ENCODE data around the gene CSF2RB.

Gene CSF2RB

DNA sequence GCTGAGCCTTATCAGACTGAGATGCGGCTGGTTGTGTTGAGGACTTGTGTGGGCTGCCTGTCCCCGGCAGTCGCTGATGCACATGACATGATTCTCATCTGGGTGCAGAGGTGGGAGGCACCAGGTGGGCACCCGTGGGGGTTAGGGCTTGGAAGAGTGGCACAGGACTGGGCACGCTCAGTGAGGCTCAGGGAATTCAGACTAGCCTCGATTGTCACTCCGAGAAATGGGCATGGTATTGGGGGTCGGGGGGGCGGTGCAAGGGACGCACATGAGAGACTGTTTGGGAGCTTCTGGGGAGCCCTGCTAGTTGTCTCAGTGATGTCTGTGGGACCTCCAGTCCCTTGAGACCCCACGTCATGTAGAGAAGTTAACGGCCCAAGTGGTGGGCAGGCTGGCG lies 25.5 kb downstream of the CSF2RB start:
- Histone ChIP-seq H3K4me1 (ENCODE audit: insufficient read depth, low read length) (no peaks in the 10 kb centered on the region), H3K36me3 (ENCODE audit: insufficient read depth, low read length) (no peaks in the 10 kb centered on the region), H3K4me3 (ENCODE audit: low read length) (no peak overlapping the region), H2AFZ (ENCODE audit: low read depth, low read length) (no peak overlapping the region), H3K9me3 (ENCODE audit: low read length) (no peaks in the 10 kb centered on the region), H3K27me3 (ENCODE audit: insufficient read depth, low read length) (peaks cover 12% of the 10 kb centered on the region)

DNA sequence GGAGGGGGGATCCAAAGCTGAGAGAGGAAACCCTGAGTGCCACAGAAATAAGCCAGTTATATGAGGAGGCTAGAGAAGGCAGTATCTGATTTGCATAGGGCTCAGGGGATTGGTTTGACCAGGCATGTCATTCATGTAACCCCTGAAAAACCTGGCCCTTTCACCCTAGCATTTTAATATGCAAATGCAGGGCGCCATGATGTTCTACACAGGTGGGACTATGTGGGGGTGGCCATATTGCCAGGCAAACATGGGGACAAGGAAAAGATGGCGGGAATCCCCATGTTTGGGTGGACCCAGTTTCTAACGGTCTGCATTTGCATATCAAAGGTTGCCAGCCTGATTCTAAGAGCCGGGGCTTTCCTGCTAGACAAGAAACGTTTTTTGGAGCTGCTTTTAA lies 27.2 kb downstream of the CSF2RB start:
- Histone ChIP-seq H3K4me1 (ENCODE audit: insufficient read depth, low read length) (no peaks in the 10 kb centered on the region), H3K27me3 (ENCODE audit: insufficient read depth, low read length) (peaks cover 12% of the 10 kb centered on the region), H2AFZ (ENCODE audit: low read depth, low read length) (no peak overlapping the region), H3K36me3 (ENCODE audit: insufficient read depth, low read length) (no peaks in the 10 kb centered on the region), H3K4me3 (ENCODE audit: low read length) (no peak overlapping the region), H3K9me3 (ENCODE audit: low read length) (no peaks in the 10 kb centered on the region)

DNA sequence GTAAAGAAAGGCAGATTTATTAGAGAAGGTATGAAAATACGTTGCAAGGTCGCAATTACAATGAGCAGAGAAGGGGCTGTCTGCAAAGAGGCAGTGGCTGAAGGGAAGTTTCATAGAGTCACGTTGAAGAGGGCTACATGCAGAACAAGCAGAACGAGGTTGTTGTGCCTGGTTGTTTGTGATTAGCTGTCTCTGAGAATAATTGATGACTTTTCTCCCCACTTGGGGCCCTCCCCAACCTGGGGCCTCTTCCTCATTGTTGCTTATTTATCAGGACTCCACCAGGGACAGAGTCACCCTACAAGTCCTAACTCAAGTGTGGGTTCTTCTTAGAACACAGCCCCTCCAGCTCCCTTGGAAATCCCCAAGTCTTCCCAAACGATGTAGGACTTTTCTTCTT lies 29.1 kb downstream of the CSF2RB start:
- no peaks in the 10 kb centered on the region for H3K36me3 ChIP-seq (ENCODE audit: insufficient read depth, low read length)
- H2AFZ ChIP-seq (ENCODE audit: low read depth, low read length), result no peak overlapping the region
- H3K27me3 ChIP-seq (ENCODE audit: insufficient read depth, low read length), result peaks cover 4% of the 10 kb centered on the region
- no peaks in the 10 kb centered on the region for H3K4me1 ChIP-seq (ENCODE audit: insufficient read depth, low read length)
- no peaks in the 10 kb centered on the region for H3K9me3 ChIP-seq (ENCODE audit: low read length)
- no peak overlapping the region for H3K4me3 ChIP-seq (ENCODE audit: low read length)

DNA sequence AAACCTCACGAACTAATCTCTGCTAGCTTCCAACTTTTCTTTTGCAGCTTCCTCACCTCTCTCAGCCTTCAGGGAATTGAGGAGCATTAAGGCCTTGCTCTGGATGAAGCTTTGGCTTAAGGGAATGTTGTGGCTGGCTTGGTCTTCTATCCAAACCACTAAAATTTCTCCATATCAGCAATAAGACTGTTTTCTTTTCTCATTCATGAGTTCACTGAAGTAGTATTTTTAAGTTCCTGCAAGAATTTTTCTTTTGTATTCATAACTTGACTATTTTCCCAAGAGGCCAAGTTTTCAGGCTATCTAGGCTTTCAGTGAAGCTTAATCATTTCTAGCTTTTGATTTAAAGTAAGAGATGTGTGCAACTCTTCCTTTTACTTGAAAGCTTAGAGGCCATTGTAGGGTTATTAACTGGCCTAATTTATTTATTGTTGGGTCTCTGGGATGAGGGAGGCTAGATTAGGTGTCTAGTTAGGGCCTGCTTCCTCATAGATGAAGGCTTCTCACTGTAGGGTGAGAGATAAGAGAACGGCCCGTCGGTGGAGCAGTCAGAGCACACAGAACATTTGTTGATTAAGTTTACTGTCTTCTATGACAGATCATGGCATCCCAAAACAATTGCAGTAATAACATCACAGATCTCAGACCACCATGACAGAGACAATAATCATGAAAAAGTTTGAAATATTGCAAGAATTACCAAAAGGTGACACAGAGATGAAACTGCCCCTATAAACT lies 33.2 kb downstream of the CSF2RB start:
- no peak overlapping the region for H2AFZ ChIP-seq (ENCODE audit: low read depth, low read length)
- no peaks in the 10 kb centered on the region for H3K4me1 ChIP-seq (ENCODE audit: insufficient read depth, low read length)
- H3K27me3 ChIP-seq (ENCODE audit: insufficient read depth, low read length), result no peaks in the 10 kb centered on the region
- H3K36me3 ChIP-seq (ENCODE audit: insufficient read depth, low read length), result no peaks in the 10 kb centered on the region
- no peak overlapping the region for H3K4me3 ChIP-seq (ENCODE audit: low read length)
- no peaks in the 10 kb centered on the region for H3K9me3 ChIP-seq (ENCODE audit: low read length)

DNA sequence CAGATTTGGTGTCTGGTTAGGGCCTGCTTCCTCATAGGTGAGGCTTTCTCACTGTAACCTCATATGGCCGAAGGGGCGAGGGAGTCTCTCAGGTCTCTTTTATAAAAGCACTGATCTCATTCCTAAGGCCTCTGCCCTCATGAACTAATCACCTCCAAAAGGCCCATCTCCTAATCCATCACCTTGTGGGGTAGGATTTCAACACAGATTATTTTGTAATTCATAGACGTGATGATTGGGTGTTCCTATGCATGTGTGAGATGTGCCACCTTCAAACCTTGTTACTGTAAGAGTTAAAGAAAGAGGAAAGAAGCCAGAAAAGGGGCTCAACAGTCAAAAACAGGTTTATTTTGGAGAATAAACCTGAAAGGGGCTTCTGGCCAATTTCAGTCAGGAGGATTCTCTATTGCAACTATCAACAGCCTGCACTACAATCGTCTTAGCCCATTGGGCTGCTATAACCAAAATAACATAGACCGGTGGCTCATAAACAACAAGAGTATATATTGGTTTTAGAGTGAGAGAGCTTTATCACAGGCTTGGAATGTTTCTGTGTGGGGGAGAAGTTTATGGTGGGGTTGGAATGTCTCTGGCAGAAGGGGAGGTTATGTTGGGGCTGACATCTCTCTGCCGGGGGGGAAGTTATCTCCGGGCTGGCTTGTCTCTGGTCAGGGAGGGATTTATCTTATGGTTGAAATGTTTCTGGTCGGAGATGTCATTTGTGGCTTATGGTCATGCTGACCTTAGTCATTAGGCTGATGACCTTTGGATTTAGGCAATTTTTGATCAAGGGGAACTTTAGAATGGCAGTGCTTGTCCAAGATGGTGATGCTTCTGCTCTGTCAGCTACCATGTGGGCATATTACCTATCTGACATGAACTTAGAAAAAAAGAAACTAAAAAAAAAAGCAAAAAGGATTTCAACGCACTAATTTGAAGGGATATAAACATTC lies 35.1 kb downstream of the CSF2RB start:
- H3K27me3 ChIP-seq (ENCODE audit: insufficient read depth, low read length), result no peaks in the 10 kb centered on the region
- H3K36me3 ChIP-seq (ENCODE audit: insufficient read depth, low read length), result no peaks in the 10 kb centered on the region
- no peaks in the 10 kb centered on the region for H3K9me3 ChIP-seq (ENCODE audit: low read length)
- H2AFZ ChIP-seq (ENCODE audit: low read depth, low read length), result no peak overlapping the region
- H3K4me1 ChIP-seq (ENCODE audit: insufficient read depth, low read length), result no peaks in the 10 kb centered on the region
- H3K4me3 ChIP-seq (ENCODE audit: low read length), result no peak overlapping the region

DNA sequence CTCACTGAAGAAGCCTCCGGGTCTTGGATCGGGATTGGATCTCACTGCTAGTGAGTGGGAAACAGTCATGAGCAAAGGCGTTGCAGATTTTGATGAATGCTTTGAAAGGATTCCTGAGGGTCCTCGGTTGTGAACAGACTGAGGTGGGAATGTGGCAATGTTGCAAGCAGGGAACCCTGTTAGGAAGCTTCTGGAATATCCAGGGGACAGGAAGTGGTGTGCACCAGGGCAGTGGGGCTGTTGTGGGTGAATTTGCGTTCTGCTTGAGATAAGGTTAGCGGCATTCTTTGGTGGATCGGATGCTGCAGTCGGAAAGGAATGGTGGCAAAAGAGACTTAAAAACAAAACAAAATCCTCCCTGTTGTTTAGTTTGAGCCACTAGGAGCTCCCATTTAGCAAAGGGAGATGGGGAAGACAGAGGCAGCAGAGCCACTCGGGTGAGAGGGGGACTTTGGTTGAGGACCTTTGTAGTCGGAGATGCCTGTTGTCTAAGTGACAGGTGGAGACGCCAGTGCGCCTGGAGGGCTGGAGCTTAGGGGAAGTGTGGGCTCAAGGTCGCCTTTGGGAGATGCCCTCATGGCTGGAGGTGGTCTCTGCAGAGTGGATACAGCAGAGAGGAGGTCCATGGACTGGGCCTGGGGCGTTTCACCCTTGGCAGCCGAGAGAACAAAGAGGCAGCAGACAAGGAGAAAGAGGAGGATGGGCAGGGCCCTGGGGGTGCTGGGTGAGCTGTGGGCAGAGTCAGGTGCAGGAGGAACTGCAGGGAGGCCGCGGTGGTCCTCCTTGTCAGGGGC lies 37.6 kb downstream of the CSF2RB start:
- Histone ChIP-seq H3K4me1 (ENCODE audit: insufficient read depth, low read length) (no peaks in the 10 kb centered on the region), H3K27me3 (ENCODE audit: insufficient read depth, low read length) (no peaks in the 10 kb centered on the region), H2AFZ (ENCODE audit: low read depth, low read length) (no peak overlapping the region)

DNA sequence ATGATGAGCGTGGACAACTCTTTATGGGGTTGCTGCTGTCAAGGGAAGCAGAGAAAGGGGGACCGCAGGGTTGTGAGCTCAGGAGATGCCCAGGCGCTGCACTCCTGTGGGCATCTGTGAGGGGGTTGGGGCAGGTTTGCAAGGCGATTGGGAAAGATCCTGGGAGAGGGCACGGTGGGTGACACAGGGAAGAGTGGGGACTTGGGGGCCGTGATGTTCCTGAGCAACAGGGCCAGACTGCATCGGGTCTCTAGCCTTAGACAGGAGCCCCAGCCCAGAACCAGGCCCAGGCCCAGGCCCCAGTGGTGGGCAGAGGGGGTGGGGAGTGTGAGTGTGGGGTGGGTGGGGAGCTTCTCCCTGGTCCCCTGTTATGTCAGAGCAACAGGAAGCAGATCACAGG lies 38.3 kb downstream of the CSF2RB start:
- Histone ChIP-seq H3K36me3 (ENCODE audit: insufficient read depth, low read length) (no peaks in the 10 kb centered on the region), H3K9me3 (ENCODE audit: low read length) (no peaks in the 10 kb centered on the region), H3K4me1 (ENCODE audit: insufficient read depth, low read length) (no peaks in the 10 kb centered on the region), H2AFZ (ENCODE audit: low read depth, low read length) (no peak overlapping the region), H3K27me3 (ENCODE audit: insufficient read depth, low read length) (no peaks in the 10 kb centered on the region), H3K4me3 (ENCODE audit: low read length) (no peak overlapping the region)

More for the DNA sequence above, 37.6 kb downstream of the CSF2RB start:
- Histone ChIP-seq H3K4me3 (ENCODE audit: low read length) (no peak overlapping the region), H3K36me3 (ENCODE audit: insufficient read depth, low read length) (no peaks in the 10 kb centered on the region), H3K9me3 (ENCODE audit: low read length) (no peaks in the 10 kb centered on the region)

DNA sequence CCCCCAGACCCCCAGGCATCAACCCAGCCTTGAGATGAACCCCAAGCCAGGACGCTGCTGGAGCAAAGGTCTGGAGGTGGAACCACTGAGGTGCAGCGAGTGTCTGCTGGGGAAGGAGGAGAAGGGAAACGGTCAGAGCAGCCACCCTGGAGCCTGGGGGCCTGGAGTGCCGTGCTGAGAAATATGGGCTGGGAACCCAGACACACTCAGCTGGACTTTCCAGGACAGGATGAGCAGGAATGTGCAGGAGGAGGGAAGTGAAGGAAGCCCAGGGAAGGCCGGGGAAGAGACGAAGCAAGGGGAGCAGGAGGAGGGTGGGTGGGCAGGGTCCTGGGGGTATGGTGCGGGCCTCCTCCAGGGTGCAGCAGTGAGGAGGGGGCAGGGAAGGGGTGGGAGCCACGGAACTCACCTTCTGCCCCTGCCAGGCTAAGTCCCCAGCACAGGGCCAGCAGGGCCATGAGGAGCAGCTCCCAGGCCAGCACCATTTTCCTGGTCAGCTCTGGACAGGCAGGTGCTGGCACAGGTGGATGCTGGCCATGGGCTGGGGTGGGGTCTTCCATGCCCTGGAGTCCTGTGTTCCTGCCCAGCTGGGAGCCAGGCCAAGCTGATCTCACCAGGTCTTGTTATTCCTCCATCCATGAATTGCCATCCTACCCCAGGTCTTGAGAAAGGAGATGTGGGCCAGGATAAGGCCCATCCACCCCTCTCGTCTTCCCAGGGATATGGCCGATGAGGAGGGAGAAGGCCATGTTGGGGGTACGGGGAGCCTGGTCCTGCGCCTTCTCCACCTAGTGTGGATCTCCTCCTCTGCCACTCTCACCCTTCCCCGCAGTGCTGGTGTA lies 40.0 kb downstream of the CSF2RB start:
- Histone ChIP-seq H3K9me3 (ENCODE audit: low read length) (no peaks in the 10 kb centered on the region), H3K36me3 (ENCODE audit: insufficient read depth, low read length) (no peaks in the 10 kb centered on the region), H3K27me3 (ENCODE audit: insufficient read depth, low read length) (no peaks in the 10 kb centered on the region), H3K4me3 (ENCODE audit: low read length) (no peak overlapping the region), H2AFZ (ENCODE audit: low read depth, low read length) (no peak overlapping the region), H3K4me1 (ENCODE audit: insufficient read depth, low read length) (no peaks in the 10 kb centered on the region)

DNA sequence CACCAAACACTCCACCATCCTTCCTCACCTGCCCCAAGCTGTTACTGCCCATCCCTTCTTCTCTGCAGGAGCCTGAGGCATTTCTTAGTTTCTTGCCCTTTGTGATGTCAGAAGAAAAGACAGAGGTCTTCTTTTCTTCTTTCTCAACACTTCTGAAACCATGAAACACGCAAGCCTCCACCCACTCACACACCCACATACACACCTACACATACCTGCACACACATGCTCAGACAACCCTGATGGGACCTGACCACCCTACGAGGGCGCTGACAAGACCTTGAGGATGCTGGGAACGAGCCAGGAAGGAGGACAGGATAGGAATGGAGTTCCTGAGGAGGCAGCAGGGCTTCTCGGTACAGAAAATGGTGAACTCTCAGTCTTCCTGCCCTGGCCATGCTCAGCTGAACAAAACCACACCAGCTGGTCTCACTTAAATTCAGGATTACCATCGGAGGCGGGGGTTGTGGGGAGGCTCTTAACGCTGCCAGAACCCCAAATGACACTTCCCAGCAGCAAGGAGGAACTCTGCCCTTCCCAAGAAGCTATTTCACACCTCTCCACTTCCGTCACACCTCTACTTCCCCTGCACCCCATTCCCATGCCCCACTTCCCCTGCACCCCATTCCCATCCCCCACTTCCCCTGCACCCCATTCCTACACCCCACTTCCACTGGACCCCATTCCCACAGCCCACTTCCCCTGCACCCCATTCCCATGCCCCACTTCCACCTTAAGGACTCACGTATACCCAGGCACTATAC lies 41.0 kb downstream of the CSF2RB start:
- Histone ChIP-seq H3K4me3 (ENCODE audit: low read length) (no peak overlapping the region), H3K27me3 (ENCODE audit: insufficient read depth, low read length) (no peaks in the 10 kb centered on the region), H3K4me1 (ENCODE audit: insufficient read depth, low read length) (no peaks in the 10 kb centered on the region), H3K9me3 (ENCODE audit: low read length) (no peaks in the 10 kb centered on the region), H2AFZ (ENCODE audit: low read depth, low read length) (no peak overlapping the region), H3K36me3 (ENCODE audit: insufficient read depth, low read length) (no peaks in the 10 kb centered on the region)

DNA sequence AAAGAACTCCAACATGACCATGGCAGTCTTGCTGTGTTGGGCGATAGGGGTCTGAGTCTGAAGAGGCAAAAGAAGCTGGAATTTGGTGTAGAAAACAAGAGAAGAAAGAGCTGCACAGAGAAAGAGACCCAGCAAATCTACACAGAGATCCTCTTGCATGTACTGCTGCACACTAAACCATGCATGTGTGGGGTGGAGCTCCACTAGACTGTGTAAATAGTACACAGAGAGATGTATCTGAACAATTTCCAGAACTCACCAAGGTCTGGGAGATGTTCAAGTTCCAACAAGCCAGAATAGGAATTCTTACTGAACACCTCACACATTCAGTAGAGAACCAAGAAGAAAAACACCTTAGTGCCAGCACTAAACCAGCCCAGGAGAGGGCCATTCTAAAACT lies 42.3 kb downstream of the CSF2RB start:
- Histone ChIP-seq H3K4me1 (ENCODE audit: insufficient read depth, low read length) (no peaks in the 10 kb centered on the region), H2AFZ (ENCODE audit: low read depth, low read length) (no peak overlapping the region), H3K27me3 (ENCODE audit: insufficient read depth, low read length) (no peaks in the 10 kb centered on the region), H3K4me3 (ENCODE audit: low read length) (no peak overlapping the region), H3K9me3 (ENCODE audit: low read length) (no peaks in the 10 kb centered on the region), H3K36me3 (ENCODE audit: insufficient read depth, low read length) (no peaks in the 10 kb centered on the region)

DNA sequence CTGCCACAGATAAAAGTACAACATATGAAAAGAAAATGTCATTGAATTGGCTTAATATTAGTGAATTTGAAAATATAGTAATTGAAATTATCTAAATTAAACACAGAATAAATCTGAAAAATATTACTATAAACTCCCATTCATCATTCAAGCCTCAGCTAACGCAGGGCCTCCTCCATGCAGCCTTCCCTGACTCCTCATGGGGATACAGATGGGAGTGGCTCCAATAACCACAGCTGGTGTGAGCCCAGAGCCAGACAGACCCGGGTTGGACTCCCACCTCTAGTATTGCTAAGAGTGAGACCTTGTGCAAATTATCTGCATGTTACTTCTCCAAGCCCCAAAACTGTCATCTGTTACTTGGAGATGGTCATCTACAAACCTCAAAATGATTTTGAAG lies 44.9 kb downstream of the CSF2RB start:
- Histone ChIP-seq H2AFZ (ENCODE audit: low read depth, low read length) (no peak overlapping the region), H3K36me3 (ENCODE audit: insufficient read depth, low read length) (no peaks in the 10 kb centered on the region), H3K27me3 (ENCODE audit: insufficient read depth, low read length) (peaks cover 3% of the 10 kb centered on the region), H3K9me3 (ENCODE audit: low read length) (no peaks in the 10 kb centered on the region), H3K4me1 (ENCODE audit: insufficient read depth, low read length) (no peaks in the 10 kb centered on the region), H3K4me3 (ENCODE audit: low read length) (no peak overlapping the region)

DNA sequence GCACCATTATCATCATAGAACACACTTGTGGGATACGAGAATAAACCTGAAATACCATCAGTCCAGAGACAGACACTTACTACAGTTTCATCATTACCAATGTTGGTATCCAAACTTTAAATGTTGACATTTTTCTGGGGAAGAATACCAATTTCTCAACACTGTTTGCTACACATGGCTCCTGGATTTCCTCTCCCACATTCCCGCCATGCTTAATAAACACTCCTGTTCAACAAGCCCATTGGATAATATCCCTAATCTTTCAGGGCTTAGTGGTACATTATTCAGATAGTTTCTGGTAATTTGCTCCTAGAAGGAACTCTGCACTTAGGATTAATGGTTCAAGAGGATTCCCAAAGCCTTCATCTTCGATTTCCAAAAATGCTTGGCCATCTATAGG lies 48.2 kb downstream of the CSF2RB start:
- peaks cover 4% of the 10 kb centered on the region for H3K27me3 ChIP-seq (ENCODE audit: insufficient read depth, low read length)
- no peaks in the 10 kb centered on the region for H3K9me3 ChIP-seq (ENCODE audit: low read length)
- no peaks in the 10 kb centered on the region for H3K4me1 ChIP-seq (ENCODE audit: insufficient read depth, low read length)
- H3K4me3 ChIP-seq (ENCODE audit: low read length), result no peak overlapping the region
- no peaks in the 10 kb centered on the region for H3K36me3 ChIP-seq (ENCODE audit: insufficient read depth, low read length)
- H2AFZ ChIP-seq (ENCODE audit: low read depth, low read length), result no peak overlapping the region
